ENCODE data around the gene NXPH1.

The NXPH1 gene

GRCh38 chr7:8592167-8592566, 158.8 kb downstream of the NXPH1 start:
- ATAC-seq (ENCODE audit: low read depth), result no peak
- no peaks in the 10 kb centered on the region for H3K9me3 ChIP-seq (ENCODE audit: severe bottlenecking)
- H3K4me3 ChIP-seq (ENCODE audit: severe bottlenecking), result no peak overlapping the region
- no peaks in the 10 kb centered on the region for H3K27me3 ChIP-seq (ENCODE audit: insufficient read depth, poor library complexity, severe bottlenecking)
- no peaks in the 10 kb centered on the region for H3K36me3 ChIP-seq (ENCODE audit: low read depth)
- no peak overlapping the region for H3K27ac ChIP-seq (ENCODE audit: poor library complexity, severe bottlenecking)
- H3K4me1 ChIP-seq (ENCODE audit: insufficient read depth, poor library complexity, severe bottlenecking), result no peaks in the 10 kb centered on the region
- DNase-seq (ENCODE audit: low spot score), result no peak
- TF ChIP-seq, protein P1, sequence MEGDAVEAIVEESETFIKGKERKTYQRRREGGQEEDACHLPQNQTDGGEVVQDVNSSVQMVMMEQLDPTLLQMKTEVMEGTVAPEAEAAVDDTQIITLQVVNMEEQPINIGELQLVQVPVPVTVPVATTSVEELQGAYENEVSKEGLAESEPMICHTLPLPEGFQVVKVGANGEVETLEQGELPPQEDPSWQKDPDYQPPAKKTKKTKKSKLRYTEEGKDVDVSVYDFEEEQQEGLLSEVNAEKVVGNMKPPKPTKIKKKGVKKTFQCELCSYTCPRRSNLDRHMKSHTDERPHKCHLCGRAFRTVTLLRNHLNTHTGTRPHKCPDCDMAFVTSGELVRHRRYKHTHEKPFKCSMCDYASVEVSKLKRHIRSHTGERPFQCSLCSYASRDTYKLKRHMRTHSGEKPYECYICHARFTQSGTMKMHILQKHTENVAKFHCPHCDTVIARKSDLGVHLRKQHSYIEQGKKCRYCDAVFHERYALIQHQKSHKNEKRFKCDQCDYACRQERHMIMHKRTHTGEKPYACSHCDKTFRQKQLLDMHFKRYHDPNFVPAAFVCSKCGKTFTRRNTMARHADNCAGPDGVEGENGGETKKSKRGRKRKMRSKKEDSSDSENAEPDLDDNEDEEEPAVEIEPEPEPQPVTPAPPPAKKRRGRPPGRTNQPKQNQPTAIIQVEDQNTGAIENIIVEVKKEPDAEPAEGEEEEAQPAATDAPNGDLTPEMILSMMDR (IDR thresholded peaks at IDR 0.05; ENCODE audit: poor library complexity, severe bottlenecking), result no peak

GRCh38 chr7:8594115-8594514, 160.7 kb downstream of the NXPH1 start:
- H3K27ac ChIP-seq (ENCODE audit: poor library complexity, severe bottlenecking), result no peak overlapping the region
- TF ChIP-seq, protein P1 (IDR thresholded peaks at IDR 0.05; ENCODE audit: poor library complexity, severe bottlenecking), result no peak
- ATAC-seq (ENCODE audit: low read depth), result no peak
- no peaks in the 10 kb centered on the region for H3K4me1 ChIP-seq (ENCODE audit: insufficient read depth, poor library complexity, severe bottlenecking)
- DNase-seq (ENCODE audit: low spot score), result no peak
- H3K4me3 ChIP-seq (ENCODE audit: severe bottlenecking), result no peak overlapping the region
- no peaks in the 10 kb centered on the region for H3K9me3 ChIP-seq (ENCODE audit: severe bottlenecking)
- H3K36me3 ChIP-seq (ENCODE audit: low read depth), result no peaks in the 10 kb centered on the region
- no peaks in the 10 kb centered on the region for H3K27me3 ChIP-seq (ENCODE audit: insufficient read depth, poor library complexity, severe bottlenecking)

DNA sequence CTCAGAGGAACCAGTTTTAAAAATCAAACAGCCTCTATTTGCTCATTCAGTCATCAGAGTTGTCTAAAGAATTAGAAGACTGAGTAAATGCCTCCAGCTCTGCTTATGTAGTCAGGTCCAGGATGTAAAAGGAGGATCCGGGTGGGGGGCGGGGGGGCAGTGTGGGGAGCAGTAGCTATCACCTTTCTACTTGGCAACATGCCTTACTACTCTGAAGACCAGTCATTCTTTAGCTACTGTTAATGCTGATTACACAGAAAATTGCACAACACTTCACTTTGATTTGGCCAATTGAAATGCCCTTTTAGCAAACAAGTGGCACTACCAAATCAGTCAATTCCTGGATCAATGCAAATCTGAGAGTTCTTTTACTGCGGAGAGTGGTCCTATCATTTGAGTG, 164.2 kb downstream of the NXPH1 start:
- no peak for DNase-seq (ENCODE audit: low spot score)

GRCh38 chr7:8601121-8601520, 167.7 kb downstream of the NXPH1 start:
- H3K4me3 ChIP-seq (ENCODE audit: severe bottlenecking), result no peak overlapping the region
- no peaks in the 10 kb centered on the region for H3K36me3 ChIP-seq (ENCODE audit: low read depth)
- H3K27me3 ChIP-seq (ENCODE audit: insufficient read depth, poor library complexity, severe bottlenecking), result no peaks in the 10 kb centered on the region
- no peak for DNase-seq (ENCODE audit: low spot score)
- ATAC-seq (ENCODE audit: low read depth), result no peak
- TF ChIP-seq, protein P1 (IDR thresholded peaks at IDR 0.05; ENCODE audit: poor library complexity, severe bottlenecking), result no peak
- no peaks in the 10 kb centered on the region for H3K4me1 ChIP-seq (ENCODE audit: insufficient read depth, poor library complexity, severe bottlenecking)
- H3K27ac ChIP-seq (ENCODE audit: poor library complexity, severe bottlenecking), result no peak overlapping the region
- no peaks in the 10 kb centered on the region for H3K9me3 ChIP-seq (ENCODE audit: severe bottlenecking)

More for the DNA sequence above, 164.2 kb downstream of the NXPH1 start:
- no peaks in the 10 kb centered on the region for H3K36me3 ChIP-seq (ENCODE audit: low read depth)
- TF ChIP-seq, protein P1 (IDR thresholded peaks at IDR 0.05; ENCODE audit: poor library complexity, severe bottlenecking), result no peak
- no peak for ATAC-seq (ENCODE audit: low read depth)
- no peaks in the 10 kb centered on the region for H3K9me3 ChIP-seq (ENCODE audit: severe bottlenecking)
- no peaks in the 10 kb centered on the region for H3K4me1 ChIP-seq (ENCODE audit: insufficient read depth, poor library complexity, severe bottlenecking)
- no peaks in the 10 kb centered on the region for H3K27me3 ChIP-seq (ENCODE audit: insufficient read depth, poor library complexity, severe bottlenecking)
- H3K4me3 ChIP-seq (ENCODE audit: severe bottlenecking), result no peak overlapping the region
- H3K27ac ChIP-seq (ENCODE audit: poor library complexity, severe bottlenecking), result no peak overlapping the region

- ATAC-seq (ENCODE audit: low read depth) (no peak), DNase-seq (ENCODE audit: low spot score) (no peak)
- Histone ChIP-seq H3K36me3 (ENCODE audit: low read depth) (no peaks in the 10 kb centered on the region), H3K9me3 (ENCODE audit: severe bottlenecking) (no peaks in the 10 kb centered on the region), H3K27ac (ENCODE audit: poor library complexity, severe bottlenecking) (no peak overlapping the region), H3K27me3 (ENCODE audit: insufficient read depth, poor library complexity, severe bottlenecking) (no peaks in the 10 kb centered on the region), H3K4me3 (ENCODE audit: severe bottlenecking) (no peak overlapping the region), H3K4me1 (ENCODE audit: insufficient read depth, poor library complexity, severe bottlenecking) (no peaks in the 10 kb centered on the region)
- TF ChIP-seq, protein P1 (IDR thresholded peaks at IDR 0.05; ENCODE audit: poor library complexity, severe bottlenecking), result no peak
These were observed 171.8 kb downstream of the NXPH1 start for GRCh38 chr7:8605221-8605620.
